GM23338 (cell line): ENCODE data around the gene SF1. TPM values are rescaled to one million over a fixed set of nuclear protein-coding genes. Genes with fewer than 3 reads are reported as not detected.
A peak's percentile ranks its signal among the peaks of the same experiment; 100 is the strongest.

Source experiments
- ATAC-seq: fragments of 200-7000 bp; cut with Tn5 transposase; 3 replicates; pipeline ENCODE4 v1.9.1; 2020
- DNase-seq: peaks from one replicate; pipeline ENCODE4 v3.0.0-alpha.2; 2015; ENCODE audit warnings: low spot score
- H2AFZ ChIP-seq: fragments of 200-600 bp; sonication (generic); 2 replicates; pipeline ENCODE4 v1.8.0; 2016; ENCODE audit warnings: antibody characterized with exemption, mild to moderate bottlenecking, moderate library complexity
- H3F3A ChIP-seq: fragments of 200-600 bp; sonication (generic); replicated peaks from 2 replicates; pipeline ENCODE4 v1.8.0; 2017; ENCODE audit warnings: antibody characterized with exemption, mixed run types, low read depth
- H3K27ac ChIP-seq: fragments of 200-600 bp; sonication (generic); 2 replicates; pipeline ENCODE4 v1.6.1; 2016; ENCODE audit warnings: low read depth
- H3K27me3 ChIP-seq: fragments of 200-600 bp; sonication (generic); 2 replicates; pipeline ENCODE4 v1.8.0; 2016; ENCODE audit warnings: mild to moderate bottlenecking, mixed run types, moderate library complexity; ENCODE audit not compliant: insufficient read depth
- H3K36me3 ChIP-seq: fragments of 200-600 bp; sonication (generic); 2 replicates; pipeline ENCODE4 v1.8.0; 2016; ENCODE audit warnings: mild to moderate bottlenecking; ENCODE audit not compliant: insufficient read depth
- H3K4me1 ChIP-seq: fragments of 200-600 bp; sonication (generic); 2 replicates; pipeline ENCODE4 v1.8.0; 2016; ENCODE audit warnings: mild to moderate bottlenecking, moderate library complexity; ENCODE audit not compliant: insufficient read depth
- H3K4me2 ChIP-seq: fragments of 200-600 bp; sonication (generic); 2 replicates; pipeline ENCODE4 v1.7.1; 2017; ENCODE audit warnings: mixed run types
- H3K4me3 ChIP-seq: fragments of 200-600 bp; sonication (generic); 2 replicates; pipeline ENCODE4 v1.6.1; 2016; ENCODE audit warnings: mixed run types
- H3K79me2 ChIP-seq: fragments of 200-600 bp; sonication (generic); replicated peaks from 2 replicates; pipeline ENCODE4 v1.8.0; 2017; ENCODE audit warnings: mild to moderate bottlenecking; ENCODE audit not compliant: insufficient read depth
- H3K9me2 ChIP-seq: fragments of 200-600 bp; sonication (generic); 2 replicates; pipeline ENCODE4 v1.8.0; 2017; ENCODE audit not compliant: insufficient read depth
- H4K20me1 ChIP-seq: fragments of 200-600 bp; sonication (generic); replicated peaks from 2 replicates; pipeline ENCODE4 v1.8.0; 2017; ENCODE audit warnings: mild to moderate bottlenecking; ENCODE audit not compliant: insufficient read depth
- H3K27ac Mint-ChIP-seq: 2 replicates; pipeline ENCODE4 v1.8.0; 2020; ENCODE audit warnings: inconsistent platforms, mild to moderate bottlenecking, moderate library complexity, mixed read lengths
- H3K27me3 Mint-ChIP-seq: 3 replicates; pipeline ENCODE4 v1.8.0; 2022; ENCODE audit warnings: low read depth, mild to moderate bottlenecking, moderate library complexity, mixed read lengths, inconsistent platforms; ENCODE audit not compliant: insufficient read depth, poor library complexity
- H3K36me3 Mint-ChIP-seq: 3 replicates; pipeline ENCODE4 v1.8.0; 2021; ENCODE audit warnings: low read depth, mild to moderate bottlenecking, inconsistent platforms, moderate library complexity, mixed read lengths
- H3K4me1 Mint-ChIP-seq: 3 replicates; pipeline ENCODE4 v1.8.0; 2020; ENCODE audit warnings: mild to moderate bottlenecking, inconsistent platforms, mixed read lengths
- H3K4me3 Mint-ChIP-seq: 3 replicates; pipeline ENCODE4 v1.8.0; 2021; ENCODE audit warnings: moderate library complexity, mild to moderate bottlenecking, inconsistent platforms, mixed read lengths
- H3K9me3 Mint-ChIP-seq: 3 replicates; pipeline ENCODE4 v1.8.0; 2020; ENCODE audit warnings: moderate library complexity, mild to moderate bottlenecking, inconsistent platforms, mixed read lengths
- CREB1 ChIP-seq: fragments of 250-450 bp; sonication (Bioruptor Pico); IDR thresholded peaks from 2 replicates; pipeline ENCODE4 v1.5.0; 2020; ENCODE audit warnings: low read depth, mild to moderate bottlenecking, moderate library complexity
- CTCF ChIP-seq, 2 experiments: fragments of 200-600 bp in 1 of 2; sonication (generic) in 1 of 2; conservative IDR thresholded peaks; 2 replicates each; pipeline versions ENCODE4 v1.5.1 to v1.6.1; 2016 to 2017; ENCODE audit warnings: antibody characterized with exemption in 2 of 2, low read depth in 2 of 2, mild to moderate bottlenecking in 2 of 2, moderate library complexity in 1 of 2
- EZH2 ChIP-seq: fragments of 200-600 bp; sonication (generic); IDR thresholded peaks from one replicate; pipeline ENCODE4 v1.8.0; 2017; ENCODE audit warnings: antibody characterized with exemption, mild to moderate bottlenecking, low read depth; ENCODE audit not compliant: unreplicated experiment
- EZH2phosphoT487 ChIP-seq: fragments of 200-600 bp; sonication (generic); IDR thresholded peaks from one replicate; pipeline ENCODE4 v1.8.1; 2018; ENCODE audit warnings: antibody characterized with exemption; ENCODE audit not compliant: unreplicated experiment
- JUNB ChIP-seq: IDR thresholded peaks from one replicate; pipeline ENCODE4 v1.6.1; 2016; ENCODE audit warnings: antibody characterized with exemption; ENCODE audit not compliant: unreplicated experiment
- NANOG ChIP-seq: IDR thresholded peaks from 2 replicates; pipeline ENCODE4 v1.6.1; 2016; ENCODE audit warnings: antibody characterized with exemption, borderline replicate concordance
- POLR2AphosphoS5 ChIP-seq: IDR thresholded peaks from 2 replicates; pipeline ENCODE4 v1.6.1; 2016; ENCODE audit warnings: antibody characterized with exemption, low read depth
- REST ChIP-seq: IDR thresholded peaks from one replicate; pipeline ENCODE4 v1.6.1; 2018; ENCODE audit warnings: antibody characterized with exemption; ENCODE audit not compliant: unreplicated experiment
- STAT1 ChIP-seq: IDR thresholded peaks from one replicate; pipeline ENCODE4 v1.6.1; 2016; ENCODE audit warnings: antibody characterized with exemption; ENCODE audit not compliant: unreplicated experiment
- ZNF114 ChIP-seq: fragments of 250-450 bp; sonication (Bioruptor Pico); IDR thresholded peaks from 2 replicates; pipeline ENCODE4 v1.5.0; 2020; ENCODE audit warnings: mild to moderate bottlenecking, moderate library complexity
- ZNF331 ChIP-seq: fragments of 250-450 bp; sonication (Bioruptor Pico); IDR thresholded peaks from 2 replicates; pipeline ENCODE4 v1.5.0; 2020; ENCODE audit warnings: low read depth, mild to moderate bottlenecking, moderate library complexity
- polyA plus RNA-seq: library from polyadenylated mRNA; unstranded; fragments of >200 nt; fragmentation: Nextera tagmentation; extraction: Ambion mirVana; gene quantifications from 2 replicates; pipeline ENCODE4 v1.2.1, GENCODE V29; 2016
- total RNA-seq: library from RNA; depleted of rRNA; stranded (reverse); fragments of >200 nt; shearing (Covaris generic); gene quantifications from 2 replicates; pipeline ENCODE4 v1.2.3, GENCODE V29; 2014
- TF ChIP-seq, protein P1 (sequence below): fragments of 250-450 bp; sonication (Bioruptor Pico); IDR thresholded peaks from 2 replicates; pipeline ENCODE4 v1.5.0; 2020; ENCODE audit warnings: mild to moderate bottlenecking, moderate library complexity
- TF ChIP-seq, protein P2 (sequence below): IDR thresholded peaks from 2 replicates; pipeline ENCODE4 v1.6.1; 2016; ENCODE audit warnings: antibody characterized with exemption

Gene SF1
- total and polyA plus RNA-seq, 2 experiments from 2014 or later: 76.9 to 252 TPM

- H3K36me3 Mint-ChIP-seq: peaks cover 24% of the 10 kb centered on the region
- H3K9me2 ChIP-seq: no peaks in the 10 kb centered on the region
- peaks cover 36% of the 10 kb centered on the region for H3K27me3 Mint-ChIP-seq
- no peaks in the 10 kb centered on the region for H3K36me3 ChIP-seq
- H3K4me1 ChIP-seq: peaks cover 61% of the 10 kb centered on the region
- no peaks in the 10 kb centered on the region; the same call in 2 of the 3 replicates for H3K9me3 Mint-ChIP-seq
- H3K4me1 Mint-ChIP-seq: peaks cover 65% of the 10 kb centered on the region
- H3K4me3 Mint-ChIP-seq: peak overlapping the region; percentile 11; the same call in 1 of the 3 replicates
- H3K79me2 ChIP-seq: no peaks in the 10 kb centered on the region
- no peaks in the 10 kb centered on the region for H4K20me1 ChIP-seq
- no peak overlapping the region for H3K27ac ChIP-seq
- peak overlapping the region; percentile 14; the same call in 1 of the 2 replicates for H3K4me3 ChIP-seq
- H3F3A ChIP-seq: peaks cover 14% of the 10 kb centered on the region
- peaks cover 6% of the 10 kb centered on the region for H3K27me3 ChIP-seq
- peak overlapping the region; percentile 71; the same call in 1 of the 2 replicates for H3K4me2 ChIP-seq
- DNase-seq: no peak
- no peak overlapping the region for H2AFZ ChIP-seq
- H3K27ac Mint-ChIP-seq: peak overlapping the region; percentile 13; the same call in 1 of the 2 replicates
- TF ChIP-seq POLR2AphosphoS5: no peak
- TF ChIP-seq, protein P1, sequence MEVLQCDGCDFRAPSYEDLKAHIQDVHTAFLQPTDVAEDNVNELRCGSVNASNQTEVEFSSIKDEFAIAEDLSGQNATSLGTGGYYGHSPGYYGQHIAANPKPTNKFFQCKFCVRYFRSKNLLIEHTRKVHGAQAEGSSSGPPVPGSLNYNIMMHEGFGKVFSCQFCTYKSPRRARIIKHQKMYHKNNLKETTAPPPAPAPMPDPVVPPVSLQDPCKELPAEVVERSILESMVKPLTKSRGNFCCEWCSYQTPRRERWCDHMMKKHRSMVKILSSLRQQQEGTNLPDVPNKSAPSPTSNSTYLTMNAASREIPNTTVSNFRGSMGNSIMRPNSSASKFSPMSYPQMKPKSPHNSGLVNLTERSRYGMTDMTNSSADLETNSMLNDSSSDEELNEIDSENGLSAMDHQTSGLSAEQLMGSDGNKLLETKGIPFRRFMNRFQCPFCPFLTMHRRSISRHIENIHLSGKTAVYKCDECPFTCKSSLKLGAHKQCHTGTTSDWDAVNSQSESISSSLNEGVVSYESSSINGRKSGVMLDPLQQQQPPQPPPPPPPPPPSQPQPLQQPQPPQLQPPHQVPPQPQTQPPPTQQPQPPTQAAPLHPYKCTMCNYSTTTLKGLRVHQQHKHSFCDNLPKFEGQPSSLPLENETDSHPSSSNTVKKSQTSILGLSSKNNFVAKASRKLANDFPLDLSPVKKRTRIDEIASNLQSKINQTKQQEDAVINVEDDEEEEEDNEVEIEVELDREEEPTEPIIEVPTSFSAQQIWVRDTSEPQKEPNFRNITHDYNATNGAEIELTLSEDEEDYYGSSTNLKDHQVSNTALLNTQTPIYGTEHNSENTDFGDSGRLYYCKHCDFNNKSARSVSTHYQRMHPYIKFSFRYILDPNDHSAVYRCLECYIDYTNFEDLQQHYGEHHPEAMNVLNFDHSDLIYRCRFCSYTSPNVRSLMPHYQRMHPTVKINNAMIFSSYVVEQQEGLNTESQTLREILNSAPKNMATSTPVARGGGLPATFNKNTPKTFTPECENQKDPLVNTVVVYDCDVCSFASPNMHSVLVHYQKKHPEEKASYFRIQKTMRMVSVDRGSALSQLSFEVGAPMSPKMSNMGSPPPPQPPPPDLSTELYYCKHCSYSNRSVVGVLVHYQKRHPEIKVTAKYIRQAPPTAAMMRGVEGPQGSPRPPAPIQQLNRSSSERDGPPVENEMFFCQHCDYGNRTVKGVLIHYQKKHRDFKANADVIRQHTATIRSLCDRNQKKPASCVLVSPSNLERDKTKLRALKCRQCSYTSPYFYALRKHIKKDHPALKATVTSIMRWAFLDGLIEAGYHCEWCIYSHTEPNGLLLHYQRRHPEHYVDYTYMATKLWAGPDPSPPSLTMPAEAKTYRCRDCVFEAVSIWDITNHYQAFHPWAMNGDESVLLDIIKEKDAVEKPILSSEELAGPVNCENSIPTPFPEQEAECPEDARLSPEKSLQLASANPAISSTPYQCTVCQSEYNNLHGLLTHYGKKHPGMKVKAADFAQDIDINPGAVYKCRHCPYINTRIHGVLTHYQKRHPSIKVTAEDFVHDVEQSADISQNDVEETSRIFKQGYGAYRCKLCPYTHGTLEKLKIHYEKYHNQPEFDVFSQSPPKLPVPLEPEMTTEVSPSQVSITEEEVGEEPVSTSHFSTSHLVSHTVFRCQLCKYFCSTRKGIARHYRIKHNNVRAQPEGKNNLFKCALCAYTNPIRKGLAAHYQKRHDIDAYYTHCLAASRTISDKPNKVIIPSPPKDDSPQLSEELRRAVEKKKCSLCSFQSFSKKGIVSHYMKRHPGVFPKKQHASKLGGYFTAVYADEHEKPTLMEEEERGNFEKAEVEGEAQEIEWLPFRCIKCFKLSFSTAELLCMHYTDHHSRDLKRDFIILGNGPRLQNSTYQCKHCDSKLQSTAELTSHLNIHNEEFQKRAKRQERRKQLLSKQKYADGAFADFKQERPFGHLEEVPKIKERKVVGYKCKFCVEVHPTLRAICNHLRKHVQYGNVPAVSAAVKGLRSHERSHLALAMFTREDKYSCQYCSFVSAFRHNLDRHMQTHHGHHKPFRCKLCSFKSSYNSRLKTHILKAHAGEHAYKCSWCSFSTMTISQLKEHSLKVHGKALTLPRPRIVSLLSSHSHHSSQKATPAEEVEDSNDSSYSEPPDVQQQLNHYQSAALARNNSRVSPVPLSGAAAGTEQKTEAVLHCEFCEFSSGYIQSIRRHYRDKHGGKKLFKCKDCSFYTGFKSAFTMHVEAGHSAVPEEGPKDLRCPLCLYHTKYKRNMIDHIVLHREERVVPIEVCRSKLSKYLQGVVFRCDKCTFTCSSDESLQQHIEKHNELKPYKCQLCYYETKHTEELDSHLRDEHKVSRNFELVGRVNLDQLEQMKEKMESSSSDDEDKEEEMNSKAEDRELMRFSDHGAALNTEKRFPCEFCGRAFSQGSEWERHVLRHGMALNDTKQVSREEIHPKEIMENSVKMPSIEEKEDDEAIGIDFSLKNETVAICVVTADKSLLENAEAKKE: no peak
- TF ChIP-seq REST: no peak
- no peak for TF ChIP-seq STAT1
- no peak for TF ChIP-seq ZNF331 (CRISPR knock-in tag)
- no peak for TF ChIP-seq EZH2phosphoT487
- TF ChIP-seq, protein P2, sequence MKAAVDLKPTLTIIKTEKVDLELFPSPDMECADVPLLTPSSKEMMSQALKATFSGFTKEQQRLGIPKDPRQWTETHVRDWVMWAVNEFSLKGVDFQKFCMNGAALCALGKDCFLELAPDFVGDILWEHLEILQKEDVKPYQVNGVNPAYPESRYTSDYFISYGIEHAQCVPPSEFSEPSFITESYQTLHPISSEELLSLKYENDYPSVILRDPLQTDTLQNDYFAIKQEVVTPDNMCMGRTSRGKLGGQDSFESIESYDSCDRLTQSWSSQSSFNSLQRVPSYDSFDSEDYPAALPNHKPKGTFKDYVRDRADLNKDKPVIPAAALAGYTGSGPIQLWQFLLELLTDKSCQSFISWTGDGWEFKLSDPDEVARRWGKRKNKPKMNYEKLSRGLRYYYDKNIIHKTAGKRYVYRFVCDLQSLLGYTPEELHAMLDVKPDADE: no peak
- TF ChIP-seq ZNF114: no peak
- no peak for TF ChIP-seq CTCF (conservative IDR thresholded peaks at IDR 0.05; ENCODE audit: low read depth in 2 of 2)
- no peak for TF ChIP-seq NANOG
- TF ChIP-seq EZH2: no peak
- TF ChIP-seq CREB1 (CRISPR knock-in tag): no peak
- no peak for TF ChIP-seq JUNB
- no peak for ATAC-seq
Observed at GRCh38 chr11:64726867-64727530, 51.3 kb downstream of the SF1 start.
